Activated effector memory CD4-positive, alpha-beta T cell treated with anti-CD3 and anti-CD28 coated beads, Interleukin-2, amount 50 U/mL, for 16 hours (primary cell): ENCODE results near the gene VAV2.
A peak's percentile ranks its signal among the peaks of the same experiment; 100 is the strongest.

Experiments
- DNase-seq: peaks from one replicate; pipeline ENCODE4 v3.0.0-alpha.2; 2020

Gene VAV2

DNA sequence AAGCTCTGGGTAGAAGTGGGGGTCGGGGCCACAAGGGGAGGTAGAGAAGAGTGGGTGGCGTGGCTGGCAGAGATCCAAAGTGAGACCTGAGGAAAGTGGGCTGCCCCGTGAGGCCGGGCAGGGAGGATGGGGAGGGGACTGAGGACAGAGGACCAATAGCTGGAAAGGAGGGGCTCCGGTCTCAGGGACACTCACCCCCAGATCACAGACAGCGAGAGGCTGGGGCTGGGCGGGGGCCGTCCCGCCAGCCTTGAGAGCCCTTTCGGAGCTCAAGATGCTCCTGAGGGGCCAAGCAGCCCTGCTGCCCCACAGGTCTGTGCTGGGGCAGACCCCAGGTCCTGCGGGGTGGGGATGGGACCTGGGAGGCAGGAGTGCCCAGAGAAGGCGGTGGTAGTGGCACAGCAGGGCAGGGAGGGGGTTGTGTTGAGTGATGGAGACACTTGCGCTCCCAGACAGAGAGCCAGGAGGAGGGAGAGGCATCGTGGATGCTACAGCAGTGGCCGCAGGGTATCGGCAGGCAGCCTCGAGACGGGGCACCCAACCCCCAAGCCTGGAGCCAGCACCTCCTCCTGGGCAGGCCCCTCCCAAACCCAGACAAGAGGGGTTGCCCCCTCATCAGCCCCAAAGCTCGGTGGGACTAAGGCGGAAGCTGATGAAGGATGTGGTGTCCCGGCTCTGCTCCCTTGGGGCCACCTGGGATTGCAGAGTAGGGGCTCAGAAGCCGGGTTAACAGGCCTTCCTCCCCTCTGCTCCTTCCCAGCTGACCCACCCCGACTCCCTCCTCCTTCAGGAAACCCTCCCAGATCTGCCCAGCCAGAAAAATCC lies 257.3 kb downstream of the VAV2 start:
- peak; percentile 53 for DNase-seq

DNA sequence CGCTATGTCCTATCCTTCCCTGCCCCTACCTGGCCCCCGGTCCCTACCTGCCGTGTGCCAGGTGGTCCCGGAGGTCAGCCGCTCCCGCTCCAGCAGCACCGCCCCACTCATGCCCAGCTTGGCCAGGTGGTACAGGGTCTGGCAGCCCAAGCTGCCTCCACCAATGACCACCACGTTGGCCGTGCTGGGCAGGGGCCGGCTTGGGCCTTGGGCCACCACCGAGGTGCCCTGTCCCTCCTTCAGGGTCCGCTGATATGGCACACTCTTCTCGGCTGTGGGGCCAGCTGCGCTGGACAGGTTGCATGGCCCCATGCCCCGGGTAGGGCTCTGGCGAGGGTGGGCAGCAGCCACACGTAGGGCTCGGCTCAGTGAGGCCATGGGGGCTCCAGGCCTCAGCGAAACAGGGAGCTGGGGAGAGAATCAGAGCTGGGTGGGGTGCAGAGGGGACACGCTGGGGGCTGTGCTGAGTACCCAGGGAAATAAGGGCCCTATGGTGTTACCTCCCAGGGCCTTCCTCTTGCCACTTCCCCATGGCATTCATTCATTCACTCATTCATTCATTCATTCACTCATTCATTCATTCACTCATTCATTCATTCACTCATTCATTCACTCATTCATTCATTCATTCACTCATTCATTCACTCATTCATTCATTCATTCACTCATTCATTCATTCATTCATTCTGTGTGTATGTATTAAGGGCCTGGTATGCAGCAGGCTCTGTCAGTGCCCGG lies 258.2 kb downstream of the VAV2 start:
- DNase-seq = peak; percentile 53

DNA sequence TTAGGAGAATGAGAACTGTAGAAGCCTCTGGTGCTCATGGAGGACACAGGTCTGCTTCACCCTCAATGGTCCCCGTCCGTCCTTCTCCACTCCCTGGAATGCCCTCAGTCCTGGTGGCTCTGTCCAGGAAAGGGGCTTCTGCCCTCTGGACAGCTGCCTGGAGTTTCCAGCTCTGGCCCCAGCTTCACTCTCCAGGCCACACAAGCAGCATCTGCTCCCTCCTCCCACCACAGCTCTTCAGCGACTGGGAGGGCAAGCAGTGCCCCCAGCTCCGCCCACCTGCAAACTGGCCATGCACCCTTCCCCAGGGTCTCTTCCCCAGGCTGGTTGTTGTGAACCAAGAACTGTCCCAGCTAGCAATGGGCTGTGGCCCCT lies 258.7 kb downstream of the VAV2 start:
- DNase-seq = no peak

GRCh38 chr9:133732639-133733408 lies 259.3 kb downstream of the VAV2 start:
- peak; percentile 56 for DNase-seq

DNA sequence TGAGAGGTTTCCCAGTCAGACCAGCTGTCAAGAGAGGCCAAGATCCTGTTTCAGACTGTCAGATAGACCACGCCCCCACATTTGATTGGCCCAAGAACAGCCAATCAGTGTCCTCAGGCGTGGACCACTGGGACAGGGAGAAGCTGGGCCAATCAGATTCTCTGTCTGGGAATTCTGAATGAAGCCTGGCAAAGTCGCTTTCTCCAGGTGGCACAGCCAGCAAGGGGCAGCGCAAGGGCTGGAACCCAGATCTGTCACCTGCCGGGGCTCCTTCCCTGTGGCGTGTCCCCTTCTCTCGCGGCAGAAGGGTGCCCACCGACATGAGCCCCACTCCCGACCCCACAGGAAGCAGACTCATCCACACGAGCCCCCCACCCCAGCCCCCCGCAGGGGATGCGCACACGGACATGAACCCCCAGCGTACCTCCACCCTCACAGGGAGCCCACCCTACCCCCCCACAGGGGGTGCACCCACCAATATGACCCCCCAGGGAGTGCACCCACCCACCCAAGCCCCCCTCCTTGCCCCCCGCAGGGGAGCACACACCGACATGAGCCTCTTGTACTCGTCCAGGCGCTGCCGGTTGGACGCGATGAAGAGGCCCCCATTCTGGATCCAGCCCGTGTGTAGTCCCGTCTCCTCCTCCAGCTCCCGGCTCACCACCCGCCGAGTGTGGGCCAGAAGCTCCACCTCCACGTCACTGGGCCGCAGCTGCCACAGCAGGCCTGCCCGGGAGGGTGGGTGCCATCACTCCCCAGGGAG lies 260.1 kb downstream of the VAV2 start:
- peak; percentile 58 for DNase-seq

DNA sequence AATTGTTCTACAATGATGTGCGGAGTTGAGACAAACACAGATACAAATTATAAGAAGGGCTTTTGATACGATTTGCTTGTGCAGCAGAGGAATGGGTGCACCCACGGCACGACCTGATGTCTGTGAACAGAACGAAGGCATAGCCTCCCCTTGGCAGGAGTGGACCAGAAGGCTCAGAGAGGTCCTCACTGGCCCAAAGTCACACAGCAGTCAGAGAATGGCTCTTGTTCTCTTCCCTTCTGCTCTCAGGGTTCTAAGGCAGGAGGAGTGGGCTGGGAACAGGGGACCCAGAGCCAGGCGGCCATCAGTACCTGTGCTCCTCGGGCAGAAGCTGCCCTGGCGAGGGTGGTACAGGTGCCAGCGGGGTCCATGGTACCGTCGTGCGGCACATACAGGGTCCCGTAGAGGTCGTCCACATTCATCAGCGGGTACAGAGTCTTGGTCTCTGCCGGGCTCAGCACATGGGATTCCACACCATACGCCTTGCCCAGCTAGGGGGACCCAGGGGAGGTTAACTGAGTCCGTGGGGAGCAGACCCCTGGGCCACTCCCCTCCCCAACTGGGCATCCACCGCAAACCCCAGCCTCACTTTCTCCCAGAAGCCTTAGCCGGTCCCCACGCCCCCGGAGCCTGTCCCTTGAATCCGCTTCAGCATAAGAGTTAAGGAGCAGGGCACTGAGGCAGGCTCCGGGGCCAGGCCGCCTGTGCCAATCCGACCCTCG lies 261.0 kb downstream of the VAV2 start:
- peak; percentile 58 for DNase-seq

GRCh38 chr9:133729617-133730281 lies 262.4 kb downstream of the VAV2 start:
- peak; percentile 61 for DNase-seq

GRCh38 chr9:133728856-133729616 lies 263.1 kb downstream of the VAV2 start:
- peak; percentile 56 for DNase-seq

GRCh38 chr9:133727876-133728441 lies 264.2 kb downstream of the VAV2 start:
- DNase-seq = peak; percentile 60

- DNase-seq = no peak
These were observed 264.7 kb downstream of the VAV2 start for GRCh38 chr9:133727277-133727875.

GRCh38 chr9:133726401-133727276 lies 265.5 kb downstream of the VAV2 start:
- DNase-seq = peak; percentile 86

DNA sequence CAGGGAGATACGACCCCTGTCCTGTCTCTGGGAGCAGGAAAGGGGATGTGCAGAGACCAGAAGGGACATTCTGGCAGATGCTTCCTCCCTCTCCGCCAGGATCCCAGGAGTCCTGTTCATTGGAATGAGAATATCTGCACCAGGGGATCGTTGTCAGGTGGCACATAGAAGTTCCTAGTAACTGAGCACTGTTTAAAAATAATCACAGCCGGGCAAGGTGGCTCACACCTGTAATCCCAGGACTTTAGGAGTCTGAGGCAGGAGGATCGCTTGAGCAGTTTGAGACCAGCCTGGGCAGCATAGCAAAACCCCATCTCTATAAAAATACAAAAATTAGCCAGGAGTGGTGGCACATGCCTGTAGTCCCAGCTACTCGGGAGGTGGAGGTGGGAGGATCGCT lies 266.2 kb downstream of the VAV2 start:
- DNase-seq = peak; percentile 21

GRCh38 chr9:133718563-133719315 lies 273.4 kb downstream of the VAV2 start:
- peak; percentile 57 for DNase-seq

- DNase-seq = peak; percentile 57
These were observed 274.8 kb downstream of the VAV2 start for GRCh38 chr9:133717113-133718031.

- peak; percentile 58 for DNase-seq
These were observed 275.5 kb downstream of the VAV2 start for GRCh38 chr9:133716564-133717112.

DNA sequence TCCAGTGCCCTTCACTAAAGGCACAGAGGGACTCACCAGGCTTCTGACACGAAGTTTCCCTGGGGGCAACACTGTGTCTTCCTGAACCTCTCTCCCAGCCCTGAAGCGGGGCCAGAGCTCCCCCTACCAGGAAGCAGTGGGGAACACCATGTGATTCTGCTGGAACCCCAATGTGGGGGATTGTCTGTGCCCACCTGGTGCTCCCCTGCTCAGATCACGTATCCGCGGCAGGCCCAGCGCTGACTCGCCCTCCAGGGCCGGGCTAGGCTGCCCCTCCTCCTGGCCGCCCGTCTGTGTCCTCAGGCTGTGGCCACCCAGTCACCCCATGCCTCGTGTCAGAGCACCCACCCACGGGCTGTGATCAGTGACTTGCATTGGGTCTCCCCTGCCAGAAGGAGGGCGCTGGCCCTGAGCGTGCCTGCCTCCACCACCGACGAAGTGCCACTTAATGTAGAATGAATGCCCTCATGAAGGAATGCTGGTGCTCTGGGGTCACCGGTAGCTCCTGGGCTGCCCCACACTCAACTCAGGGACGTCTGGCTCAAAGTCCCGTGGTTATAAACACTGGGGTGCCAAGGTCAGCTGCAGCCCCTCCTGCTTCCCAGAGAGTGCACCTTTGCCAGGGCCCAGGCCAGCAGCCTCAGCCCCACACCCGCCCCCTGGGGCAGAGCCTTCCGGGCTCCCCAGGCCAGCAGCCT lies 276.1 kb downstream of the VAV2 start:
- DNase-seq = peak; percentile 63
